T-helper 2 cell treated with Interferon-gamma antibody and Interleukin-4, amounts not matched to agents 5 μg/mL and 100 μg/mL, for 36 hours (primary cell): ENCODE measurements around the gene PGM1.

Experiments used
- DNase-seq: peaks from one replicate; pipeline ENCODE4 v3.0.0; 2021; ENCODE audit warnings: low spot score
- H3K27ac Mint-ChIP-seq: one replicate; pipeline ENCODE4 v1.8.0; 2021; ENCODE audit warnings: mild to moderate bottlenecking, mixed read lengths
- H3K27me3 Mint-ChIP-seq: one replicate; pipeline ENCODE4 v1.8.0; 2021; ENCODE audit warnings: low read depth, mixed read lengths
- H3K36me3 Mint-ChIP-seq: one replicate; pipeline ENCODE4 v1.8.0; 2021; ENCODE audit warnings: low read depth, mixed read lengths
- H3K4me1 Mint-ChIP-seq: one replicate; pipeline ENCODE4 v1.8.0; 2021; ENCODE audit warnings: low read depth, mixed read lengths
- H3K4me3 Mint-ChIP-seq: one replicate; pipeline ENCODE4 v1.8.0; 2022; ENCODE audit warnings: mild to moderate bottlenecking, moderate library complexity, mixed read lengths
- H3K9me3 Mint-ChIP-seq: one replicate; pipeline ENCODE4 v1.8.0; 2021; ENCODE audit warnings: mixed read lengths

Gene PGM1

DNA sequence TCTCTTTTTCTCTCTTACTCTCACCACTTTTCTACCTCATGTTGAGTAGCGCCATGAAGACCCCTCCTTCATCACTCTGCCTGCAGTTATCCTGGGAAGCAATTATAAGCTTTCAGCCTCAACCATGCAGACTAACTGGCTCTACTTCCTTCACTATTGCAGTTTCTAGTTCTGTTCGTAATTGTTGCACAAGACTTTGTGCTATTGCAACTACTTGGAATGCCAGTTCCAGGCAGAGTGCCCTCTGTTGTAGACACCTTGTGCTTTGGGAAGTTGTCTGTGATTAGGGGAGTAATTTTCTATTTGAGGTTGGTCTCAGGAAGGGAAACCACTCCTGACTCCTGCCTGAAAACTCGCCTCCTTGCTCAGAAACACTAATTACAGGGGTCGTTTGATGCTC is 19.4 kb downstream of the PGM1 start:
- no peak overlapping the region for H3K27ac Mint-ChIP-seq
- H3K9me3 Mint-ChIP-seq, result no peaks in the 10 kb centered on the region
- H3K4me3 Mint-ChIP-seq, result no peak overlapping the region
- no peaks in the 10 kb centered on the region for H3K27me3 Mint-ChIP-seq
- H3K4me1 Mint-ChIP-seq, result peaks cover 17% of the 10 kb centered on the region
- no peak for DNase-seq
- peaks cover 4% of the 10 kb centered on the region for H3K36me3 Mint-ChIP-seq

GRCh38 chr1:63612971-63613370 is 19.8 kb downstream of the PGM1 start:
- DNase-seq, result no peak
- Mint-ChIP-seq H3K36me3 (peaks cover 4% of the 10 kb centered on the region), H3K27me3 (no peaks in the 10 kb centered on the region), H3K4me1 (peaks cover 21% of the 10 kb centered on the region), H3K9me3 (no peaks in the 10 kb centered on the region), H3K4me3 (no peak overlapping the region), H3K27ac (no peak overlapping the region)

DNA sequence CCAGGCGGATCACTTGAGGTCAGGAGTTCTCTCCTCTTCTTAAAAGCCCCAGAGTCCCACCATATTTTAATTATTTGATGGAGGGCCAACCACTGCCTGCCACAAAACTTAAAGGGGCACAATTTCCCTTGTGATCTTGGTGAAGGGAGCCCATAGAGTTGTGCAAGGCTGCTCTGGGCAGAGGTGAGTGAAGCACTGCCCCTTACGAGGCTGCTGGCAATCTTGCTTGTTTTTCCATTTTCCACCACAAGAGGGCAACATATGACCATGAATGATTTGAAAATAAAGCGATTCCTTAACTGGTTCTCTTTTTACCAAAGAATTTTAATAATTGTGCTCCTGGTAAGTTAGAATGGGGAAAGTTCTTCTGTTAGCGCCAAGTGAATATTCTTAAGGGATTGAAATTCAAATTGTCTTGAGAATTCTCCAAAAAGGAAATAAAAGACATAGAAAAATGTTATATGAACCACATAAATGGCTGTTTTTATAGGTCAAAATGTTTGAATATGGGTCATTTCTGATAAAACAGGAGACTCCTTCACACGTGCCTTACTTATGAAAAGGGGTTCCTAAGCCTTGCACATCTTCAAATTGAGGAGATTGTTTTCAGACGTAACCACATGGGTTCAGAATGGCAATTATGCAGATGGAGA is 22.7 kb downstream of the PGM1 start:
- H3K4me1 Mint-ChIP-seq, result peaks cover 9% of the 10 kb centered on the region
- no peaks in the 10 kb centered on the region for H3K9me3 Mint-ChIP-seq
- no peaks in the 10 kb centered on the region for H3K27me3 Mint-ChIP-seq
- no peaks in the 10 kb centered on the region for H3K36me3 Mint-ChIP-seq
- no peak overlapping the region for H3K27ac Mint-ChIP-seq
- H3K4me3 Mint-ChIP-seq, result no peak overlapping the region
- peak; percentile 45 for DNase-seq

GRCh38 chr1:63617450-63617849 is 24.2 kb downstream of the PGM1 start:
- H3K9me3 Mint-ChIP-seq, result no peaks in the 10 kb centered on the region
- H3K4me1 Mint-ChIP-seq, result peaks cover 8% of the 10 kb centered on the region

DNA sequence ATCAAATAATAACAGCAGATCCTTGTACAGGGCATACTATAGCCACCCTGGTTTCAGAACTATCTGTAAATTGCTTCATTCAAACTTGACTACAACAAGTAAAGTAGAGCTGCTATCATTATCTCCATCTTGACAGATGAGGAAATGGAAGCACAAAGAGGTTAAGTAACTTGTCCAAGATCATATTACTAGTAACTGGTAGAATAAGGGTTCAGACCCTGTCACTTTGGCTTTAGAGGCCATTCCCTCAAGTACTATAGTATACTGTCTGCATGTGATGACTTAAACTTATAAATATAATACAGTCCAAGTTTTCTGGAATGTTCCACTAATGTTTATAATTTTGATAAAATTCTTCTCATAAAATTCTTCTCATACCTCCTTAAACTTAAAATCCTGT is 24.8 kb downstream of the PGM1 start:
- Mint-ChIP-seq H3K27ac (no peak overlapping the region), H3K9me3 (no peaks in the 10 kb centered on the region), H3K36me3 (peaks cover 2% of the 10 kb centered on the region), H3K27me3 (no peaks in the 10 kb centered on the region), H3K4me3 (no peak overlapping the region), H3K4me1 (peaks cover 8% of the 10 kb centered on the region)
- no peak for DNase-seq

More at GRCh38 chr1:63617450-63617849, 24.2 kb downstream of the PGM1 start:
- no peak for DNase-seq
- no peaks in the 10 kb centered on the region for H3K27me3 Mint-ChIP-seq
- peaks cover under 1% of the 10 kb centered on the region for H3K36me3 Mint-ChIP-seq
- H3K27ac Mint-ChIP-seq, result peak overlapping the region; percentile 35
- no peak overlapping the region for H3K4me3 Mint-ChIP-seq

GRCh38 chr1:63619558-63619957 is 26.3 kb downstream of the PGM1 start:
- Mint-ChIP-seq H3K27me3 (no peaks in the 10 kb centered on the region), H3K9me3 (no peaks in the 10 kb centered on the region), H3K27ac (no peak overlapping the region), H3K4me3 (no peak overlapping the region), H3K36me3 (peaks cover 3% of the 10 kb centered on the region), H3K4me1 (peaks cover 8% of the 10 kb centered on the region)
- no peak for DNase-seq

- no peak overlapping the region for H3K4me3 Mint-ChIP-seq
- DNase-seq, result no peak
- peaks cover 3% of the 10 kb centered on the region for H3K36me3 Mint-ChIP-seq
- H3K27me3 Mint-ChIP-seq, result no peaks in the 10 kb centered on the region
- no peak overlapping the region for H3K27ac Mint-ChIP-seq
- no peaks in the 10 kb centered on the region for H3K9me3 Mint-ChIP-seq
- peaks cover 12% of the 10 kb centered on the region for H3K4me1 Mint-ChIP-seq
Measured at GRCh38 chr1:63620671-63621070, 27.5 kb downstream of the PGM1 start.

DNA sequence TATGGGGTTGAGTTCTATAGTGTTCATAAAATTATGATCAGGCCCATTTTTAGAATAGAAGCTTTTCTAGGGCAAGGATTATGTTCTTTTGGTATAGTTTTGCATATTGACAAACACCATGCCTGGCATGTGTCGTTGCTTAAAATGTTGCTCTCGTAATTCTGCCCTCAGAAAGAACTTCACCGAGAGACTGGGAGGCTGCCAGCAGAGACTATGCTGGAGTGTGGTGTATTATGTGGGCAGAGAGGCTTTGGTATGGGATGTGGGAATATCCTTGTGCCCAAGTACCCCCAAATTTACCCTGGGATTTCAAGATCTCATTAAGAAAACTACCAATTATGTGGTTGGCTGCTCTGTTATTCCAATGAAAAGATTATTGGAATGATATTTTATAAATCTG is 27.9 kb downstream of the PGM1 start:
- no peak for DNase-seq
- no peak overlapping the region for H3K4me3 Mint-ChIP-seq
- H3K27me3 Mint-ChIP-seq, result no peaks in the 10 kb centered on the region
- no peak overlapping the region for H3K27ac Mint-ChIP-seq
- peaks cover 3% of the 10 kb centered on the region for H3K36me3 Mint-ChIP-seq
- peaks cover 13% of the 10 kb centered on the region for H3K4me1 Mint-ChIP-seq
- no peaks in the 10 kb centered on the region for H3K9me3 Mint-ChIP-seq

- DNase-seq, result no peak
- Mint-ChIP-seq H3K27ac (no peak overlapping the region), H3K4me3 (no peak overlapping the region), H3K4me1 (peaks cover 15% of the 10 kb centered on the region), H3K9me3 (no peaks in the 10 kb centered on the region), H3K27me3 (no peaks in the 10 kb centered on the region), H3K36me3 (peaks cover 3% of the 10 kb centered on the region)
Measured at GRCh38 chr1:63621698-63622097, 28.5 kb downstream of the PGM1 start.

DNA sequence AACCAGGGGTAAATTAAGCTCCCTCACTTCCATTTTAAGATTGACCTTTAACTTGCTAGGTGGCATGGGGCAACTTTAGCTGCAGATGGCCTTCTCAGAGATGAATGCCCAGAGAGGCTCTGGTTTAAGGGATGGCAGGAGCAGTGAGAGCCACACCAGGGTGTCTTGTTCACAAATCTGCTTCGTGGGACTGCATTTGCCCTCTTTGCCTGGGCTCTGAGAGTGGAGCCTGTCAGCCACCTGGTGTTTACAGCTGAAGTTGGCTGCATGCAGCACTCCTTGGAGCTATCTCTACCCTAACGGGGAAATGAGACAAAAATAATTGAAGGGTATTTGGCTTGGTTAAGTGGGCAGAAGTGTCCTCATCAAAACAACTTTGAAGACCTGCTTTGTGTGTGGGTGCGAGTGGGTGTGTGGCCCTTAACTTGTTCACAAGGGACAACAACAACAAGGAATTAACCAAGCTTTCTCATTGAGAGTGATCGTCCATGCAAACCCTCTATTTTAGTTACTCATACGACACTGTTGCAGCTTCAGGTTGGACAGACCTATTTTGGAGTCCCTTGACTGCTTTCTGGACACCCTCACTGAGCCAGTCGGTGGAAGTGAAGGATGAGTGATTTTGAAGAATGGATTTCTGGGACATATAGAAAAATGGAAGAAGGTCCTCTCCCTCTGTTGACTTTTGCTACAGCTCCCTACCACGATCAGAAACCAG is 29.8 kb downstream of the PGM1 start:
- Mint-ChIP-seq H3K27ac (no peak overlapping the region), H3K4me1 (peaks cover 14% of the 10 kb centered on the region), H3K36me3 (peaks cover 3% of the 10 kb centered on the region), H3K9me3 (no peaks in the 10 kb centered on the region), H3K4me3 (no peak overlapping the region), H3K27me3 (no peaks in the 10 kb centered on the region)
- DNase-seq, result no peak

GRCh38 chr1:63623952-63624351 is 30.7 kb downstream of the PGM1 start:
- Mint-ChIP-seq H3K4me1 (peaks cover 20% of the 10 kb centered on the region), H3K27me3 (no peaks in the 10 kb centered on the region), H3K36me3 (peaks cover 9% of the 10 kb centered on the region), H3K9me3 (no peaks in the 10 kb centered on the region), H3K27ac (no peak overlapping the region), H3K4me3 (no peak overlapping the region)
- DNase-seq, result no peak

- no peak for DNase-seq
- Mint-ChIP-seq H3K9me3 (no peaks in the 10 kb centered on the region), H3K36me3 (peaks cover 9% of the 10 kb centered on the region), H3K27me3 (no peaks in the 10 kb centered on the region), H3K4me1 (peaks cover 20% of the 10 kb centered on the region), H3K4me3 (no peak overlapping the region), H3K27ac (no peak overlapping the region)
Measured at GRCh38 chr1:63624911-63625310, 31.7 kb downstream of the PGM1 start.

GRCh38 chr1:63626222-63626621 is 33.0 kb downstream of the PGM1 start:
- no peak for DNase-seq
- Mint-ChIP-seq H3K36me3 (peaks cover 9% of the 10 kb centered on the region), H3K4me3 (no peak overlapping the region), H3K4me1 (peaks cover 20% of the 10 kb centered on the region), H3K9me3 (no peaks in the 10 kb centered on the region), H3K27me3 (no peaks in the 10 kb centered on the region), H3K27ac (no peak overlapping the region)

DNA sequence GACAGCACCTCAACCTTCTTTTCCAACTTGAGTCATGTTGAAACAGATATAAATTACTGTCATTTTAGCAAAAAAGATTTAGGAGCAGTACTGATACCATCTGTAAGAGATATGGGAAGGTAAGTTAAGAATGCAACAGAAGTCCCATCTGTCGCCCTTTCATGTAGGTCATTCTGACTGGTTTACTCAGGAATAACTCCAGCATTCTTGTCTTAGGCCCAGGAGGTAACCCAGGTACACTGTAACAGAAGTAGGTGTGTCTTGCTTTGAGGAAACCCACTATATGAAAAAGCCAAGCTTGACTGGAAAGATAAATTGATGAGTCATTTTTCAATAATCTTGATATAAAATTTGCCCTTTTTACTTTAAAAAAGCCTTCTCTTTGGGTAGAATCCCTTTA is 35.4 kb downstream of the PGM1 start:
- no peak for DNase-seq
- peaks cover 24% of the 10 kb centered on the region for H3K36me3 Mint-ChIP-seq
- no peak overlapping the region for H3K27ac Mint-ChIP-seq
- H3K9me3 Mint-ChIP-seq, result no peaks in the 10 kb centered on the region
- no peaks in the 10 kb centered on the region for H3K27me3 Mint-ChIP-seq
- H3K4me3 Mint-ChIP-seq, result no peak overlapping the region
- peaks cover 28% of the 10 kb centered on the region for H3K4me1 Mint-ChIP-seq

GRCh38 chr1:63630238-63630637 is 37.0 kb downstream of the PGM1 start:
- Mint-ChIP-seq H3K9me3 (no peaks in the 10 kb centered on the region), H3K4me1 (peaks cover 28% of the 10 kb centered on the region), H3K36me3 (peaks cover 29% of the 10 kb centered on the region), H3K27me3 (no peaks in the 10 kb centered on the region), H3K4me3 (no peak overlapping the region), H3K27ac (no peak overlapping the region)
- no peak for DNase-seq
